Central memory CD8-positive, alpha-beta T cell (primary cell): ENCODE data around the gene SHROOM3.

ENCODE experiments used
- ATAC-seq: fragments of 150-1000 bp; cut with Tn5 transposase; replicated peaks from 2 replicates; pipeline ENCODE4 v1.10.0; 2022; ENCODE audit warnings: mild to moderate bottlenecking, moderate FRiP score, moderate number of reproducible peaks; ENCODE audit not compliant: poor library complexity, severe bottlenecking; ENCODE audit errors: extremely low read depth
- DNase-seq, 2 donors: peaks; one replicate each; pipeline ENCODE4 v3.0.0; 2021; ENCODE audit warnings: low spot score in 2 of 2
- H3K27ac Mint-ChIP-seq: one replicate; pipeline ENCODE4 v1.8.0; 2022; ENCODE audit warnings: low read depth, mild to moderate bottlenecking, moderate library complexity, mixed read lengths
- H3K27me3 Mint-ChIP-seq: one replicate; pipeline ENCODE4 v1.8.0; 2022; ENCODE audit warnings: mixed read lengths
- H3K36me3 Mint-ChIP-seq: one replicate; pipeline ENCODE4 v1.8.0; 2022; ENCODE audit warnings: mild to moderate bottlenecking, moderate library complexity, mixed read lengths; ENCODE audit not compliant: insufficient read depth
- H3K4me1 Mint-ChIP-seq: one replicate; pipeline ENCODE4 v1.8.0; 2022; ENCODE audit warnings: mixed read lengths
- H3K4me3 Mint-ChIP-seq: one replicate; pipeline ENCODE4 v1.8.0; 2022; ENCODE audit warnings: mild to moderate bottlenecking, moderate library complexity, mixed read lengths
- H3K9me3 Mint-ChIP-seq: one replicate; pipeline ENCODE4 v1.8.0; 2022; ENCODE audit warnings: mixed read lengths

SHROOM3 gene

GRCh38 chr4:76556452-76556851 is 121.4 kb downstream of the SHROOM3 start:
- DNase-seq (no peak), ATAC-seq (no peak)
- no peaks in the 10 kb centered on the region for H3K4me1 Mint-ChIP-seq

GRCh38 chr4:76558396-76559235 is 123.6 kb downstream of the SHROOM3 start:
- DNase-seq (no peak), ATAC-seq (no peak)
- Mint-ChIP-seq H3K4me3 (no peak overlapping the region), H3K9me3 (no peaks in the 10 kb centered on the region), H3K27ac (no peak overlapping the region), H3K27me3 (peaks cover 30% of the 10 kb centered on the region), H3K4me1 (no peaks in the 10 kb centered on the region), H3K36me3 (no peaks in the 10 kb centered on the region)

More at GRCh38 chr4:76556452-76556851, 121.4 kb downstream of the SHROOM3 start:
- Mint-ChIP-seq H3K9me3 (no peaks in the 10 kb centered on the region), H3K36me3 (no peaks in the 10 kb centered on the region), H3K4me3 (no peak overlapping the region), H3K27ac (no peak overlapping the region), H3K27me3 (peaks cover 29% of the 10 kb centered on the region)

GRCh38 chr4:76559236-76560071 is 124.4 kb downstream of the SHROOM3 start:
- no peaks in the 10 kb centered on the region for H3K36me3 Mint-ChIP-seq
- ATAC-seq = no peak
- no peak for DNase-seq

GRCh38 chr4:76562161-76562560 is 127.1 kb downstream of the SHROOM3 start:
- no peak for ATAC-seq
- Mint-ChIP-seq H3K4me1 (no peaks in the 10 kb centered on the region), H3K27me3 (peaks cover 23% of the 10 kb centered on the region), H3K36me3 (no peaks in the 10 kb centered on the region), H3K4me3 (no peak overlapping the region), H3K27ac (no peak overlapping the region), H3K9me3 (no peaks in the 10 kb centered on the region)
- DNase-seq = no peak

More at GRCh38 chr4:76559236-76560071, 124.4 kb downstream of the SHROOM3 start:
- no peak overlapping the region for H3K4me3 Mint-ChIP-seq
- H3K9me3 Mint-ChIP-seq = no peaks in the 10 kb centered on the region
- H3K4me1 Mint-ChIP-seq = no peaks in the 10 kb centered on the region
- peaks cover 30% of the 10 kb centered on the region for H3K27me3 Mint-ChIP-seq
- no peak overlapping the region for H3K27ac Mint-ChIP-seq

GRCh38 chr4:76562836-76563453 is 127.9 kb downstream of the SHROOM3 start:
- Mint-ChIP-seq H3K27me3 (peaks cover 25% of the 10 kb centered on the region), H3K9me3 (no peaks in the 10 kb centered on the region), H3K4me1 (no peaks in the 10 kb centered on the region), H3K27ac (no peak overlapping the region), H3K4me3 (no peak overlapping the region), H3K36me3 (no peaks in the 10 kb centered on the region)
- no peak for ATAC-seq
- DNase-seq = no peak

GRCh38 chr4:76563454-76564122 is 128.6 kb downstream of the SHROOM3 start:
- Mint-ChIP-seq H3K4me1 (no peaks in the 10 kb centered on the region), H3K9me3 (no peaks in the 10 kb centered on the region), H3K36me3 (no peaks in the 10 kb centered on the region), H3K27me3 (peaks cover 32% of the 10 kb centered on the region), H3K4me3 (no peak overlapping the region), H3K27ac (no peak overlapping the region)
- DNase-seq (no peak), ATAC-seq (no peak)

- no peaks in the 10 kb centered on the region for H3K9me3 Mint-ChIP-seq
- peaks cover 36% of the 10 kb centered on the region for H3K27me3 Mint-ChIP-seq
- no peak for DNase-seq
- no peak for ATAC-seq
- no peaks in the 10 kb centered on the region for H3K4me1 Mint-ChIP-seq
- H3K4me3 Mint-ChIP-seq = no peak overlapping the region
- H3K36me3 Mint-ChIP-seq = no peaks in the 10 kb centered on the region
- no peak overlapping the region for H3K27ac Mint-ChIP-seq
Observed at GRCh38 chr4:76564123-76564915, 129.3 kb downstream of the SHROOM3 start.

GRCh38 chr4:76568262-76568661 is 133.2 kb downstream of the SHROOM3 start:
- no peak overlapping the region for H3K27ac Mint-ChIP-seq
- H3K4me1 Mint-ChIP-seq = no peaks in the 10 kb centered on the region
- H3K36me3 Mint-ChIP-seq = no peaks in the 10 kb centered on the region
- no peak for DNase-seq
- H3K27me3 Mint-ChIP-seq = peaks cover 38% of the 10 kb centered on the region
- no peak for ATAC-seq
- no peak overlapping the region for H3K4me3 Mint-ChIP-seq
- H3K9me3 Mint-ChIP-seq = no peaks in the 10 kb centered on the region

GRCh38 chr4:76569225-76569624 is 134.2 kb downstream of the SHROOM3 start:
- peaks cover 47% of the 10 kb centered on the region for H3K27me3 Mint-ChIP-seq
- ATAC-seq (no peak), DNase-seq (no peak)
- H3K36me3 Mint-ChIP-seq = no peaks in the 10 kb centered on the region
- no peak overlapping the region for H3K27ac Mint-ChIP-seq
- H3K4me3 Mint-ChIP-seq = no peak overlapping the region
- H3K9me3 Mint-ChIP-seq = no peaks in the 10 kb centered on the region
- H3K4me1 Mint-ChIP-seq = no peaks in the 10 kb centered on the region

GRCh38 chr4:76569706-76570105 is 134.7 kb downstream of the SHROOM3 start:
- Mint-ChIP-seq H3K27me3 (peaks cover 52% of the 10 kb centered on the region), H3K9me3 (no peaks in the 10 kb centered on the region), H3K4me1 (no peaks in the 10 kb centered on the region), H3K4me3 (no peak overlapping the region), H3K36me3 (no peaks in the 10 kb centered on the region), H3K27ac (no peak overlapping the region)
- DNase-seq (no peak), ATAC-seq (no peak)

- Mint-ChIP-seq H3K36me3 (no peaks in the 10 kb centered on the region), H3K9me3 (no peaks in the 10 kb centered on the region), H3K4me1 (no peaks in the 10 kb centered on the region), H3K27ac (no peak overlapping the region), H3K4me3 (no peak overlapping the region), H3K27me3 (peaks cover 58% of the 10 kb centered on the region)
- DNase-seq (no peak), ATAC-seq (no peak)
Observed at GRCh38 chr4:76570141-76570973, 135.3 kb downstream of the SHROOM3 start.
